ENCODE results near the gene PCBP3. TPM values are rescaled to one million over a fixed set of nuclear protein-coding genes. Genes with fewer than 3 reads are reported as not detected.

PCBP3 gene
- total and polyA plus RNA-seq, 10 of the 15 experiments (the other 5 are each of a cell fraction or from before 2014, with no cell fraction given): 0.09 to 1.3 (median 0.46) TPM; not detected in 3

DNA sequence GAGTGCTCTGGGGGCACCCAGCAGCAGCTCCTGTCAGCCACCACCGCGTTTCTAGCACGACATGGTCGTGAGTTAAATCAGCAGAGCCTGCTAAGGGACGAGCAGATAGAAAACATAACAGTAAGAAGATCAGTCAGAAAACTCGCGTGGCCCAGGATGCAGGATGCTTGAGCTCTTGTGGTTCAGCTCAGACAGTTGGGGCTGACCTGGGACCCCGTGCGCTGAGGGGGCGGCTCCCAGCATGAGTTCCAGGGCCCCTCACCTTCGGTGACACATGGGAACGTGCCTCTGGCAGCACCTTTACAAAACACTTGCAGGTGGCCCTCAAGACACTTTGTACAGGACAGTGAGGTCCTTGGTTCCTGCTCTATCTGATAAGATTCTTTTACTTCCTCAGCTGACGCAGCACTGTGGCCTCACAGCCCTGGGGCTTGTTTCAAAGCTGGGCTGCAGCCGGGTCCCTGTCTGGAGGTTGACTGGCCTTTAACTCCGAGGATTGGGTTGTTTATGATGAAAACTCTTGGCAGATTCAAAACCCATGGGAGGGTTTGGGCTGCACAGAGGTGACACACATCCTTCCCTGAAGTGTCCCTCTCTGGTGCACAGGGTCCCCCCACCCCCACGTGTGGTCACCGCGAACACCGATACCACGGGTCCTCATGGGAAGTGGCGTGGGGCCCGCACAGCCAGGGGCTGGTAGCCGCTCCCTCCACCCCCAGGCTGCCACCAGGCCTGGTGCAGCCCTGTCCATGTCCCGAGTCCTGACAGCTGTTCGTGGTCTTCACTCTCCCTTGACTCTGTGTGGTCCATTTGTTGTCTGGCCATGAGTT is 272.7 kb downstream of the PCBP3 start:
- 28% methylated on average over 25 of the region's 25 CpGs for WGBS (ENCODE audit: insufficient coverage, insufficient replicate concordance, low lambda C conversion rate, missing lambda C conversion rate)
- no peak for ATAC-seq
- Histone ChIP-seq H3K9me3 (replicated peaks; ENCODE audit: control insufficient read depth, insufficient read depth, low read length) (no peaks in the 10 kb centered on the region), H3K79me2 (ENCODE audit: control insufficient read depth, insufficient read depth, low read length) (no peaks in the 10 kb centered on the region), H3K4me2 (ENCODE audit: control insufficient read depth, insufficient read depth) (no peak overlapping the region), H3K27ac (ENCODE audit: control insufficient read depth, insufficient read depth) (no peak overlapping the region), H2AFZ (ENCODE audit: control insufficient read depth, low read depth, low read length) (no peak overlapping the region), H3K9ac (ENCODE audit: control insufficient read depth, insufficient read depth, low read length) (no peak overlapping the region), H3K27me3 (replicated peaks in 1 of 2; ENCODE audit: control insufficient read depth in 2 of 2, insufficient read depth in 2 of 2, low read length in 1 of 2) (no peaks in the 10 kb centered on the region), H4K20me1 (ENCODE audit: control insufficient read depth, insufficient read depth) (no peaks in the 10 kb centered on the region), H3K4me1 (ENCODE audit: control insufficient read depth, insufficient read depth, low read length) (no peaks in the 10 kb centered on the region), H3K4me3 (no peak overlapping the region), H3K36me3 (ENCODE audit: control insufficient read depth in 2 of 2, insufficient read depth in 2 of 2, low read length in 1 of 2) (no peaks in the 10 kb centered on the region)
- POLR2A ChIA-PET: no interaction called here
- CTCF ChIA-PET: no interaction called here
- no peak for DNase-seq (ENCODE audit: low read depth, low spot score)
- FAIRE-seq: no peak
- SMC1A ChIA-PET (ENCODE audit: uncharacterized antibody, unreplicated experiment): no interaction called here
- BruUV-seq (replicated peaks): no TSS peak
- no peak for TF ChIP-seq GATAD2B (conservative IDR thresholded peaks at IDR 0.05; ENCODE audit: low read depth)
- TF ChIP-seq KLF5 (IDR thresholded peaks at IDR 0.05; ENCODE audit: partially characterized antibody): no peak
- TF ChIP-seq CHD4 (IDR thresholded peaks at IDR 0.05): no peak
- no peak for TF ChIP-seq CBX3 (IDR thresholded peaks at IDR 0.05; ENCODE audit: borderline replicate concordance, low read depth)
- no peak for TF ChIP-seq YBX1 (IDR thresholded peaks at IDR 0.05)
- RAD21 ChIA-PET (ENCODE audit: unreplicated experiment): no interaction called here
- intact Hi-C loops (cut with micrococcal nuclease; ENCODE audit: unreplicated experiment) (no loop called here), in situ Hi-C loops (cut with MboI) (no loop called here)

DNA sequence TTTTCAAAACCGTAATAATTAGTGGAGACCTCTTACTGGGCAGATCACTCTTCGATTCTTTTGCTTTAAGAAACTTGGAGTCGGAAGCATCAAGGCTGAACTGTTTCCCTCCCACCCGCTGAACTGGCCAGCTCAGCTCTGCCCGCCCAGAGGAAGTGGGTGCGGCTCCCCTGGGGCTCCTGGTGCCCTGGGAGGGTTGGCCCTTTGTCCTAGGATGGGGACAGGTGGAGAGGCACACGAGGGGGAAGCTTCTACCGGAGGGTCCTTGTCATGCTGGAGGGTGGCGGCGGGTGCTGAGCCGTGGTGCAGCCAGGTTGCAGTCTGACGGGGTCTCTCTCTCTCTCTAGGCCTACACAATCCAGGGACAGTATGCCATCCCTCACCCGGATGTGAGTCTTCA is 273.7 kb downstream of the PCBP3 start:
- H4K20me1 ChIP-seq (ENCODE audit: control insufficient read depth, insufficient read depth): no peaks in the 10 kb centered on the region
- no peaks in the 10 kb centered on the region for H3K9me3 ChIP-seq (replicated peaks; ENCODE audit: control insufficient read depth, insufficient read depth, low read length)
- no peak for ATAC-seq
- H3K4me1 ChIP-seq (ENCODE audit: control insufficient read depth, insufficient read depth, low read length): no peaks in the 10 kb centered on the region
- ChIA-PET POLR2A (no interaction called here), CTCF (no interaction called here), RAD21 (ENCODE audit: unreplicated experiment) (no interaction called here), SMC1A (ENCODE audit: uncharacterized antibody, unreplicated experiment) (no interaction called here)
- H3K79me2 ChIP-seq (ENCODE audit: control insufficient read depth, insufficient read depth, low read length): no peaks in the 10 kb centered on the region
- WGBS (ENCODE audit: insufficient coverage, insufficient replicate concordance, low lambda C conversion rate, missing lambda C conversion rate): 45% methylated on average over 13 of the region's 13 CpGs
- no peak overlapping the region for H3K9ac ChIP-seq (ENCODE audit: control insufficient read depth, insufficient read depth, low read length)
- in situ Hi-C loops (cut with MboI): no loop called here
- H3K36me3 ChIP-seq (ENCODE audit: control insufficient read depth in 2 of 2, insufficient read depth in 2 of 2, low read length in 1 of 2): no peaks in the 10 kb centered on the region
- FAIRE-seq: no peak
- no peak overlapping the region for H3K4me3 ChIP-seq
- DNase-seq (ENCODE audit: low read depth, low spot score): no peak
- H2AFZ ChIP-seq (ENCODE audit: control insufficient read depth, low read depth, low read length): no peak overlapping the region
- intact Hi-C loops (cut with micrococcal nuclease; ENCODE audit: unreplicated experiment): no loop called here
- H3K27ac ChIP-seq (ENCODE audit: control insufficient read depth, insufficient read depth): no peak overlapping the region
- no peaks in the 10 kb centered on the region for H3K27me3 ChIP-seq (replicated peaks in 1 of 2; ENCODE audit: control insufficient read depth in 2 of 2, insufficient read depth in 2 of 2, low read length in 1 of 2)
- BruUV-seq (replicated peaks): no TSS peak
- H3K4me2 ChIP-seq (ENCODE audit: control insufficient read depth, insufficient read depth): no peak overlapping the region
- TF ChIP-seq CEBPB (IDR thresholded peaks at IDR 0.05; ENCODE audit: borderline replicate concordance in 1 of 2, low read depth in 2 of 2, low read length in 2 of 2) (no peak), TCF12 (IDR thresholded peaks at IDR 0.05; ENCODE audit: low read depth, low read length) (no peak), SREBF2 (IDR thresholded peaks at IDR 0.05; ENCODE audit: low read length) (no peak), KLF5 (IDR thresholded peaks at IDR 0.05; ENCODE audit: partially characterized antibody) (no peak), MEF2A (IDR thresholded peaks at IDR 0.05; ENCODE audit: insufficient read depth, low read depth, low read length) (no peak), RBBP5 (conservative IDR thresholded peaks at IDR 0.05) (no peak), KDM1A (IDR thresholded peaks at IDR 0.05; ENCODE audit: borderline replicate concordance) (no peak), NFYB (IDR thresholded peaks at IDR 0.05; ENCODE audit: insufficient read depth, low read depth, low read length) (no peak), HDGF (IDR thresholded peaks at IDR 0.05) (no peak), ZBED1 (IDR thresholded peaks at IDR 0.05; ENCODE audit: borderline replicate concordance) (no peak), PAX5 (IDR thresholded peaks at IDR 0.05; ENCODE audit: borderline replicate concordance, low read depth, low read length) (no peak), SMAD1 (IDR thresholded peaks at IDR 0.05; ENCODE audit: low read depth, partially characterized antibody) (no peak), ZNF24 (IDR thresholded peaks at IDR 0.05) (no peak)
- TF ChIP-seq, protein P1, sequence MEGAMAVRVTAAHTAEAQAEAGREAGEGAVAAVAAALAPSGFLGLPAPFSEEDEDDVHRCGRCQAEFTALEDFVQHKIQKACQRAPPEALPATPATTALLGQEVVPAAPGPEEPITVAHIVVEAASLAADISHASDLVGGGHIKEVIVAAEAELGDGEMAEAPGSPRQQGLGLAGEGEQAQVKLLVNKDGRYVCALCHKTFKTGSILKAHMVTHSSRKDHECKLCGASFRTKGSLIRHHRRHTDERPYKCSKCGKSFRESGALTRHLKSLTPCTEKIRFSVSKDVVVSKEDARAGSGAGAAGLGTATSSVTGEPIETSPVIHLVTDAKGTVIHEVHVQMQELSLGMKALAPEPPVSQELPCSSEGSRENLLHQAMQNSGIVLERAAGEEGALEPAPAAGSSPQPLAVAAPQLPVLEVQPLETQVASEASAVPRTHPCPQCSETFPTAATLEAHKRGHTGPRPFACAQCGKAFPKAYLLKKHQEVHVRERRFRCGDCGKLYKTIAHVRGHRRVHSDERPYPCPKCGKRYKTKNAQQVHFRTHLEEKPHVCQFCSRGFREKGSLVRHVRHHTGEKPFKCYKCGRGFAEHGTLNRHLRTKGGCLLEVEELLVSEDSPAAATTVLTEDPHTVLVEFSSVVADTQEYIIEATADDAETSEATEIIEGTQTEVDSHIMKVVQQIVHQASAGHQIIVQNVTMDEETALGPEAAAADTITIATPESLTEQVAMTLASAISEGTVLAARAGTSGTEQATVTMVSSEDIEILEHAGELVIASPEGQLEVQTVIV (IDR thresholded peaks at IDR 0.05; ENCODE audit: borderline replicate concordance, partially characterized antibody): no peak

All from GM12878 (cell line).